Spleen (tissue), 11 donors: ENCODE data around the gene CDX1. TPM values are rescaled to one million over a fixed set of nuclear protein-coding genes. Genes with fewer than 3 reads are reported as not detected.
A peak's percentile ranks its signal among the peaks of the same experiment; 100 is the strongest.

Source experiments
- DNase-seq: peaks from one replicate; pipeline ENCODE4 v3.0.0-alpha.2; 2020
- H3K27ac ChIP-seq, 8 donors: fragments of 200-600 bp; sonication (generic) in 7 of 8; 1 replicate in 4 of 8; 2 replicates in 4 of 8; pipeline versions ENCODE4 v1.5.0 to v1.8.0; 2016 to 2021; ENCODE audit warnings: inconsistent platforms in 4 of 8, mild to moderate bottlenecking in 4 of 8, moderate library complexity in 1 of 8
- H3K27me3 ChIP-seq, 7 donors: fragments of 200-600 bp; sonication (generic) in 6 of 7; replicated peaks in 1 of 7; 1 replicate in 4 of 7; 2 replicates in 3 of 7; pipeline versions ENCODE4 v1.5.0 to v1.8.0; 2016 to 2021; ENCODE audit warnings: inconsistent platforms in 3 of 7, mild to moderate bottlenecking in 1 of 7
- H3K36me3 ChIP-seq, 6 donors: fragments of 200-600 bp; sonication (generic) in 5 of 6; 1 replicate in 4 of 6; 2 replicates in 2 of 6; pipeline versions ENCODE4 v1.5.0 to v1.8.0; 2016 to 2021; ENCODE audit warnings: inconsistent platforms in 2 of 6
- H3K4me1 ChIP-seq, 6 donors: fragments of 200-600 bp; sonication (generic) in 5 of 6; 1 replicate in 3 of 6; 2 replicates in 3 of 6; pipeline versions ENCODE4 v1.5.0 to v1.8.0; 2016 to 2021; ENCODE audit warnings: inconsistent platforms in 3 of 6
- H3K4me3 ChIP-seq, 8 donors: fragments of 200-600 bp; sonication (generic) in 7 of 8; 1 replicate in 4 of 8; 2 replicates in 4 of 8; pipeline versions ENCODE4 v1.5.0 to v1.8.0; 2016 to 2021; ENCODE audit warnings: inconsistent platforms in 4 of 8, mild to moderate bottlenecking in 4 of 8, moderate library complexity in 2 of 8
- H3K9me3 ChIP-seq, 8 donors: fragments of 200-600 bp; sonication (generic) in 7 of 8; 1 replicate in 4 of 8; 2 replicates in 4 of 8; pipeline versions ENCODE4 v1.5.0 to v1.8.0; 2016 to 2021; ENCODE audit warnings: inconsistent platforms in 4 of 8
- CTCF ChIP-seq, 11 experiments: fragments of 200-600 bp in 7 of 11; fragments of 450-650 bp in 4 of 11; sonication (generic) in 4 of 11; IDR thresholded peaks in 8 of 11; conservative IDR thresholded peaks in 3 of 11; 1 replicate in 7 of 11; 2 replicates in 4 of 11; pipeline versions ENCODE4 v1.4.0 to v1.8.0; 2016 to 2021; ENCODE audit warnings: antibody characterized with exemption in 11 of 11, inconsistent platforms in 4 of 11, mild to moderate bottlenecking in 1 of 11
- POLR2A ChIP-seq, 3 donors: fragments of 450-650 bp; IDR thresholded peaks; one replicate each; pipeline ENCODE4 v1.5.1; 2017; ENCODE audit warnings: antibody characterized with exemption in 3 of 3, mild to moderate bottlenecking in 1 of 3
- POLR2AphosphoS5 ChIP-seq, 3 donors: sonication (generic); formaldehyde crosslinking; IDR thresholded peaks; one replicate each; pipeline ENCODE4 v1.5.1; 2017; ENCODE audit warnings: antibody characterized with exemption in 3 of 3
- WGBS, 5 donors: extraction: QIAGEN DNeasy Blood & Tissue Kit in 3 of 5; methylation state at CpG; one replicate each; pipeline versions ENCODE4 v1.1.5 to v1.1.7; 2013 to 2018; 5-methylcytosine and 5-hydroxymethylcytosine counted together
- intact Hi-C: fragments of 100-400 bp; cut with DNase I; formaldehyde crosslinking; loops from one replicate; pipeline ENCODE4 v1.15.0; 2023; ENCODE audit warnings: low total_unique reads
- polyA plus RNA-seq, 3 donors: library from polyadenylated mRNA; stranded (reverse); fragments of 200-250 nt; gene quantifications; one replicate each; pipeline ENCODE4 v1.2.1, GENCODE V29; 2013
- total RNA-seq, 7 donors: library from RNA; depleted of rRNA in 3 of 7; stranded (reverse); fragments of >200 nt in 3 of 7; fragmentation: NEBNext Ultra II Directional in 4 of 7; extraction: Animal tissue kit (Norgen Biotek cat#: 25700) in 4 of 7; gene quantifications; one replicate each; pipeline versions ENCODE4 v1.1.0 to v1.2.1, GENCODE V29; 2016 to 2021
- donor health status: healthy with polysubstance abuse.
- donor health status: DM: no; HTN: no; CAD: no; lungs with moderate emphysema.
- donor health status: DM: no; HTN: no; CAD: no.
- donor health status: Bipolar disorder and iron deficiency.
- donor health status: healthy.
- donor health status: DM: no; HTN: no; CAD: no.
- donor health status: DM: yes; HTN: yes; CAD: no.

Gene CDX1
- total and polyA plus RNA-seq, 10 donors: 0.25 to 1.3 (median 0.41) TPM; not detected in 5

DNA sequence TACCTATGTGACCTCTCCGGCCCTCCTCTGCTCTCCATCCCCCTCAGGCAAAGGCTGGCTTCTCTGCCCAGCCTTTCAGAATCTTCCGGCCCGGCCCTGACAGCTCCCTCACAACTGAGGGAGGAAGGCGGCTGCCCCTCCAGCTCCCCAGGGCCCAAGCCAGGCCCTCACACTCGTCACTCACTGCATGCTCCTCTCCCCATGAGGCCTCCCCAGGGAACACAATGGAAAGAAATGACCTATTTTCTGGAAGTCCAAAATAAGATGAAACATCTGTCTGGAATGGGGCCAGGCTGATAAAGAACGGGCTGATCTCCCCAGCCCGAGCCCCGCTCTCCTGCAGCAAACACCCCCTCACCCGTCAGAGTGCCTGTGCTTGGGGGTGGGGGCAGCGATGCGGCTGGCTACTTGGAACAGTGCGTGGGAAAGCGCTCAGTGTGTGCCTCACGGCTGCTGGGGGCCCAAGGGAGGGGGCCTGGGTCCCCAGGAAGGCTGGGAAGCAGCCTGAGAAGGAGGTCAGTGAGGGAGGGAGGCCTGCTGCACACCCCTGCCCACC, 22.3 kb upstream of the CDX1 start:
- Histone ChIP-seq H3K4me3 (peak overlapping the region in 1 of 8 donors; percentile 13), H3K27ac (peak overlapping the region in 7 of 8 donors; percentile 58 to 83 (median 75)), H3K9me3 (no peaks in the 10 kb centered on the region), H3K36me3 (no peaks in the 10 kb centered on the region), H3K27me3 (no peaks in the 10 kb centered on the region), H3K4me1 (peaks cover 0 to 93% (median 28%) of the 10 kb centered on the region in 6 donors)
- 53 to 67% (median 60%) methylated on average over 14 of the region's 14 CpGs for WGBS, 5 donors
- intact Hi-C loops: no loop called here
- TF ChIP-seq POLR2AphosphoS5 (IDR thresholded peaks at IDR 0.05) (peak; percentile 49 to 83 (median 81)), CTCF (IDR thresholded peaks at IDR 0.05 in 8 of 11, conservative IDR thresholded peaks at IDR 0.05 in 3 of 11) (no peak)
- DNase-seq: no peak

DNA sequence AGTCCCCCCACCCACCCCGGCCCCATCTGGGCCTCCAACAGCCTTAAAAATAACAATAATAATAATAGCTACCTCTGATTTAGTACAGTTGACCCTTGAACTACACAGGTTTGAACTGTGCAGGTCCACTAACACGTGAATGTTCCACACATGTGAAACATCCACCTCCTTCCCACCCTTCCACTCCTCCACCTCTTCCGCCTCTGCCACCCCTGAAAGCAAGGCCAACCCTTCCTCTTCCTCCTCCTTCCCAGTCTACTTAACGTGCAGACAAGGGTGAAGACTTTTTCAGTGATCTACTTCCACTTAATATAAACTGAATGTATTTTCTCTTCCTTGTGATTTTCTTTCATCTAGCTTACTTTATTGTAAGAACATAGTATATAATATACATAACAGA, 21.7 kb upstream of the CDX1 start:
- TF ChIP-seq POLR2A (IDR thresholded peaks at IDR 0.05) (no peak), POLR2AphosphoS5 (IDR thresholded peaks at IDR 0.05) (no peak), CTCF (IDR thresholded peaks at IDR 0.05 in 8 of 11, conservative IDR thresholded peaks at IDR 0.05 in 3 of 11) (no peak)

GRCh38 chr5:150146235-150146634, 20.3 kb upstream of the CDX1 start:
- H3K36me3 ChIP-seq: no peaks in the 10 kb centered on the region
- 78 to 89% (median 86%) methylated on average over 5 of the region's 5 CpGs for WGBS, 5 donors
- H3K27me3 ChIP-seq: no peaks in the 10 kb centered on the region
- H3K4me1 ChIP-seq: peaks cover 0 to 91% (median 21%) of the 10 kb centered on the region in 6 donors
- no peak overlapping the region for H3K4me3 ChIP-seq
- no peak for TF ChIP-seq POLR2A (IDR thresholded peaks at IDR 0.05)
- TF ChIP-seq POLR2AphosphoS5 (IDR thresholded peaks at IDR 0.05): no peak
- no peak for TF ChIP-seq CTCF (IDR thresholded peaks at IDR 0.05 in 8 of 11, conservative IDR thresholded peaks at IDR 0.05 in 3 of 11)
- intact Hi-C loops: no loop called here
- no peak for DNase-seq
- H3K27ac ChIP-seq: peak overlapping the region in 7 of 8 donors; percentile 4 to 83 (median 75)
- no peaks in the 10 kb centered on the region for H3K9me3 ChIP-seq

More for the DNA sequence above, 21.7 kb upstream of the CDX1 start:
- Histone ChIP-seq H3K4me3 (peak overlapping the region in 1 of 8 donors; percentile 13), H3K27me3 (no peaks in the 10 kb centered on the region), H3K9me3 (no peaks in the 10 kb centered on the region), H3K4me1 (peaks cover 0 to 93% (median 27%) of the 10 kb centered on the region in 6 donors), H3K27ac (peak overlapping the region in 7 of 8 donors; percentile 33 to 83 (median 75)), H3K36me3 (no peaks in the 10 kb centered on the region)
- no peak for DNase-seq
- intact Hi-C loops: no loop called here
- 22 to 36% (median 28%) methylated on average over 3 to 4 of the region's 4 CpGs for WGBS, 5 donors

DNA sequence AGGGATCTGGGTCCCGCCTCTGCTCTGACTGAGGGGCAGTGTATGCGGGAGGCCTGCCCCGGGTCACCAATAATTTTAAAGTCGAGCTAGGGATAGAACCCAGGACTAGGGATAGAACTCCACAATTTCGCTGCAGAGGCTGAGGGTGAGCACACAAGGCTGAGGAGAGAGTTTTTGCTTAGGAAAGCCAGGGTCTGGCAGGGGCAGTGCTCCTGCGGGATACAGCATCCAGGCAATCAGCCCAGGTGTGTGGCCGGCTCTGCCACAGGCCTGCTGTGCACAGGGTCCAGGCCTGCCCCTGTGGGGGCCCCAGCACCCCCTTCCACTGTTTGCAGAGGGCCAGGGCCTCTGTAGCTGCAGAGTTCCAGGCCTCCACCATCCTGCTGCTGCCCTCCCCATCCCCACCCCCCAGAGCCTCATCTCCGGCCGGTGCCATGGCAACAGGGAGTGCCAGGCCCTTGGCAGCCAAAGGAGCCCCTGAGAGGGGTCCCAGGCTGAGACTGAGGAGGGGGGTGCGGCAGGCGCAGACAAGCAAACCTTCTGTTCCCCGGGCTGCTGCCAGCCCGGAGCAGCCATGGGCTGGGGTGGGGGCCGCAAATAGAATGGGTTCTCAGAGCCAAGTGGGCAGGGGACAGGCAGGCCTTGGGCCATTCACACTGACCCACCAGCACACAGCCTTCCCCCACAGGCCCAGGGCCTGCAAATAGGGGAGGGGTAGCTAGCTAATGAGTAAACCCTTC, 19.5 kb upstream of the CDX1 start:
- DNase-seq: no peak
- peak overlapping the region in 6 of 8 donors; percentile 39 to 83 (median 78) for H3K27ac ChIP-seq
- WGBS, 5 donors: 79 to 89% (median 85%) methylated on average over 12 to 14 of the region's 14 CpGs
- no peaks in the 10 kb centered on the region for H3K27me3 ChIP-seq
- intact Hi-C loops: no loop called here
- peaks cover 0 to 85% (median 20%) of the 10 kb centered on the region in 6 donors for H3K4me1 ChIP-seq
- H3K36me3 ChIP-seq: no peaks in the 10 kb centered on the region
- no peaks in the 10 kb centered on the region for H3K9me3 ChIP-seq
- H3K4me3 ChIP-seq: peak overlapping the region in 1 of 8 donors; percentile 3
- TF ChIP-seq POLR2A (IDR thresholded peaks at IDR 0.05): no peak
- no peak for TF ChIP-seq CTCF (IDR thresholded peaks at IDR 0.05 in 8 of 11, conservative IDR thresholded peaks at IDR 0.05 in 3 of 11)
- peak in 1 of 3 donors; percentile 8 for TF ChIP-seq POLR2AphosphoS5 (IDR thresholded peaks at IDR 0.05)
